Measurements from ENCODE around the gene WDR7.

GRCh38 chr18:56861244-56861643 lies 210.1 kb downstream of the WDR7 start:
- TF ChIP-seq CTCF (IDR thresholded peaks at IDR 0.05) (no peak), POLR2A (IDR thresholded peaks at IDR 0.05) (no peak)
